Measurements from ENCODE around the gene ZC3H15.

DNA sequence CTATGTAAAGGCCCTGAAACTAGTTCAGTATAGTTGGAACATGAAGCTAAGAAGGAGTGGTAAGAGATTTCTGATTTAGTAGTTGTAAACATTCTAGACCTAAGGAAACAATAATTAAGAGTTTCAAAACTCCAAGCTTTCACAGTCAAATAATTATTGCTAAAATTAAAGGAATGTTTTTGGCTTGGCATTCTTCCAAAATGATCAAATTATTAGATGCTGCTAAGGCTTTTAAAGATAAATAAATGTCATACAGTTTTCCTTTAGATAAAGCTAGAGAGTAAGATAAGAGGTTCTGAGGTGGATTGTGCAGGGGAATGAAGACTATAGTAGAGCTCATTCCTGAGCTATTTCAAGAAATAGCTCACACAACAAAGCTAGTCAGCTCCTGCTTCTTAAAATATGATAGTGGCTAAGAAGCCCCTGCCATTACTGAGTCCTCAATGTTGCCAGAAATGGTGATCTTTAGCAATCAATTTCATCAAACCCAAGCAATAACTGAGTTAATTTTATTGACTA lies 45.3 kb downstream of the ZC3H15 start:
- TF ChIP-seq, protein P1, sequence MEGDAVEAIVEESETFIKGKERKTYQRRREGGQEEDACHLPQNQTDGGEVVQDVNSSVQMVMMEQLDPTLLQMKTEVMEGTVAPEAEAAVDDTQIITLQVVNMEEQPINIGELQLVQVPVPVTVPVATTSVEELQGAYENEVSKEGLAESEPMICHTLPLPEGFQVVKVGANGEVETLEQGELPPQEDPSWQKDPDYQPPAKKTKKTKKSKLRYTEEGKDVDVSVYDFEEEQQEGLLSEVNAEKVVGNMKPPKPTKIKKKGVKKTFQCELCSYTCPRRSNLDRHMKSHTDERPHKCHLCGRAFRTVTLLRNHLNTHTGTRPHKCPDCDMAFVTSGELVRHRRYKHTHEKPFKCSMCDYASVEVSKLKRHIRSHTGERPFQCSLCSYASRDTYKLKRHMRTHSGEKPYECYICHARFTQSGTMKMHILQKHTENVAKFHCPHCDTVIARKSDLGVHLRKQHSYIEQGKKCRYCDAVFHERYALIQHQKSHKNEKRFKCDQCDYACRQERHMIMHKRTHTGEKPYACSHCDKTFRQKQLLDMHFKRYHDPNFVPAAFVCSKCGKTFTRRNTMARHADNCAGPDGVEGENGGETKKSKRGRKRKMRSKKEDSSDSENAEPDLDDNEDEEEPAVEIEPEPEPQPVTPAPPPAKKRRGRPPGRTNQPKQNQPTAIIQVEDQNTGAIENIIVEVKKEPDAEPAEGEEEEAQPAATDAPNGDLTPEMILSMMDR (conservative IDR thresholded peaks at IDR 0.05; ENCODE audit: low read length), result no peak
- no peak for TF ChIP-seq EZH2phosphoT487 (IDR thresholded peaks at IDR 0.05; ENCODE audit: borderline replicate concordance)

Measured in Loucy (cell line).